Placental epithelial cell (primary cell): ENCODE data around the gene OR5K2. TPM values are rescaled to one million over a fixed set of nuclear protein-coding genes. Genes with fewer than 3 reads are reported as not detected.

Source experiments
- small RNA-seq: library from RNA; depleted of rRNA; stranded (forward); fragments of <200 nt; gene quantifications from one replicate; pipeline ENCODE3, GENCODE V24; 2012
- total RNA-seq: library from RNA; depleted of rRNA; stranded (reverse); fragments of >200 nt; gene quantifications from 2 replicates; pipeline ENCODE4 v1.2.3, GENCODE V29; 2012

Gene OR5K2
- total RNA-seq = not detected in 2 replicates

DNA sequence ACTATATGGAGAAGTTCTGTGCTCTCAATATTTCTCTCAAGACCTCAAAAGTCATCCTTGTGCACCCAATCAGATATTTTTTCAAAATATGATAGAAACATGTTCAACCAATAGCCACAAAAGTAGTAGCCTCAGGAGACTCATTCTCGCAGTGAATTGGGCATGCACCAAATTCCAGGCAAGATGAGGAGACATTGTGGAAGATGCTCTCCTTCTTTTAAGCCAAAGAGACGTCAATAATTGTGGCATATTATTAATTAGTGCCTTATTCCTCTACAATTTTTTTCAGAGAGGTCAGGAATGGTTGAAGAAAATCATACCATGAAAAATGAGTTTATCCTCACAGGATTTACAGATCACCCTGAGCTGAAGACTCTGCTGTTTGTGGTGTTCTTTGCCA lies at the start of gene OR5K2:
OR5K2 (plus strand) TSS at position 301 of the 400 bp plus-strand sequence; CDS start at position 301, 0 bp downstream.

DNA sequence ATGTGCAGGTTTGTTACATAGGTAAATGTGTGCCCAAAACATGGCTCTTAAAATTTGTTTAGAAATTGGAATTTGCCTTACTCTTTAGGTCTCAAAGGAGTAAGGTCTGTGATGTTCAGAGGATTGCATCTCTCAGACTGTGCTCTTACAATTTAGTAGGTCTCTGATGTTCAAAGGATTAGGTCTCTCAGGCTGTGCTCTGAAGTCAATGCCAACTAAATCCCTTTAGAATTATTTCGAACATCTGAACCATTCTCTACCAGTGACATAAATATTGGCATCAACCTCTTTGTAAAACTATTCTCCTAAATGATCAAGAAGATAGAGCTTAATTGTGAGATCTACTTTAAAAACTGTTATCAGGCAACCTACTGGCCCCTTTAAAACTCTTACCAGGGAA lies 34.6 kb upstream of the OR5K2 start, which contains the start of gene OR5K1:
OR5K1 (plus strand) TSS at position 301 of the 400 bp plus-strand sequence. CDS start 6,376 bp downstream, outside the sequence.

DNA sequence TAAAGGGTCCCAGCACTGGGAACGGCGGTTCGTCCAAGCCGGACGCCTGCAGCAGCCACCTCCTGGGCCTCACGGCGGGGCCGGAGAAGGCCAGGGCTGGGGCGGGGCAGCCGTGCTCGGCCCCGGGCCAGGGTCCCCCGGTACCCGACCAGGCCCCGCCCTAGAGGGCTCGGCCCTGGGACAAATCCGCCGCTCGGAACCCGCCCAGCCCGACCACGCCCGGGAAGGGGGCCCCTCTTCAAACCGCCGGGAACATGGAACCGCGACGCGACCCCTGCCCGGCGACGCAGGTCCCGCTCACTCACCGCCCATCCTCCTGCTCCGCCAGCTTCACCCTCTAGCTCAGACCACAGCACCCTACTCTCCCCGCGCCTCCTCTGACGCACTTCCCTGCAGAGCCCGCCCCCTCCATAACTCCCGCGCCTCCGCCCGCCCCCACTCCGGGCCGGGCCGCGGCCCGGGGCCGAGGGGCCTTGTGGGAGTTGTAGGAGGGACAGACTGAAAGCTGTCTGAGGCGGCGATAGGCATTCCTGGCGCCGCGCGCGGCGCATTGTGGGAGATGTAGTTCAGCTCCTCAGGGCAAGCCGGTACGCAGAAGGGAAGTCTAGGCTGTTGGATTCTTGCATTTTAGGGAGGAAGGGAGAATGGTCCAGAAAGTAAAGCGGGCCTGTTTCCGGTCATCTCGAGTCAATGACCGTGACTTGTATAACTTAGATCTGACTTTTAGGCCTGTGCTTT lies 25.2 kb downstream of the OR5K2 start, which contains the start of gene CLDND1:
CLDND1 (minus strand) TSS at position 359 of the 738 bp plus-strand sequence. CDS start 1,478 bp downstream, outside the sequence.

DNA sequence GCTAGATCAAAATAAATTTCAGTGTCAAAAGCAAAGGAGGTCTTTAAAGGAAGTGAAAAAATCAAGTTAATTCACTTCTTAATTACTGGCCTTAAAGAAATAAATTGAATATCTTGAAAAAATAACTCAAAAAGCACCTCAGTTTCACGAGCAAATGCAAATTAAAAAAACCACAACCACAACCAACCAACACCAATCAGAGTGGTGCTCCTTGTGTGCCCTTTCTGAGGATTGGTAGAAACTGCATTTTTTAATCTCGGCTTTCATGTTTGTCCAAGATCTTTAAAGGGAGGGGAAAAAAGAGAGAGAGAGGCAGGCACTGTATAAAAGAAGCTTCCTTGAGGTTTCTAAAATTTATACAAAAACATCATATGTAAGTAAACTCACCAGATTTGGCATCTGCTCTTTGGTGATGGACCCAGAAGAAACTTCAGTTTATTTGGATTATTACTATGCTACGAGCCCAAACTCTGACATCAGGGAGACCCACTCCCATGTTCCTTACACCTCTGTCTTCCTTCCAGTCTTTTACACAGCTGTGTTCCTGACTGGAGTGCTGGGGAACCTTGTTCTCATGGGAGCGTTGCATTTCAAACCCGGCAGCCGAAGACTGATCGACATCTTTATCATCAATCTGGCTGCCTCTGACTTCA lies 34.3 kb downstream of the OR5K2 start, which contains the start of gene GPR15:
GPR15 (plus strand) TSS at position 357 of the 653 bp plus-strand sequence; CDS start at position 413, 56 bp downstream.

Small RNAs within 50 kb of the gene (small RNA-seq; reads per million reads assigned to genes)
- gene RPL38P4 = not detected

Other genes starting within 250 kb of the OR5K2 start
- not detected in 2 replicates for gene OR5H6, start 233.4 kb upstream of the OR5K2 start, total RNA-seq
- not detected in 2 replicates for gene OR5H2, start 215.2 kb upstream of the OR5K2 start, total RNA-seq
- not detected in 2 replicates for gene OR5K4, start 143.8 kb upstream of the OR5K2 start, total RNA-seq
- gene OR5K3, start 107.0 kb upstream of the OR5K2 start, total RNA-seq = not detected in 2 replicates
- not detected in 2 replicates for gene OR5K1, start 34.5 kb upstream of the OR5K2 start, total RNA-seq
- gene CLDND1, start 25.2 kb downstream of the OR5K2 start, total RNA-seq = 64.4 and 79.7 TPM in 2 replicates
- not detected in 2 replicates for gene GPR15, start 34.3 kb downstream of the OR5K2 start, total RNA-seq
- 22.0 and 29.5 TPM in 2 replicates for gene CPOX, start 95.9 kb downstream of the OR5K2 start, total RNA-seq